Measurements from ENCODE around the gene BLVRB.

BLVRB gene

GRCh38 chr19:40398417-40399131 is 67.0 kb downstream of the BLVRB start:
- no peak for TF ChIP-seq CTCF (IDR thresholded peaks at IDR 0.05; ENCODE audit: control extremely low read depth, extremely low read depth, low read depth, missing control alignments)
- POLR2A ChIA-PET: no interaction called here
- CTCF ChIA-PET: interaction anchor here (1.0 to 1.1 kb wide), 2 partner anchors 10 to 93 kb away, joined by 3 read pairs; no protein-coding TSS in a partner anchor
- DNase-seq (ENCODE audit: extremely low spot score): peak; percentile 50
